ENCODE measurements around the gene SLC8A3.

DNA sequence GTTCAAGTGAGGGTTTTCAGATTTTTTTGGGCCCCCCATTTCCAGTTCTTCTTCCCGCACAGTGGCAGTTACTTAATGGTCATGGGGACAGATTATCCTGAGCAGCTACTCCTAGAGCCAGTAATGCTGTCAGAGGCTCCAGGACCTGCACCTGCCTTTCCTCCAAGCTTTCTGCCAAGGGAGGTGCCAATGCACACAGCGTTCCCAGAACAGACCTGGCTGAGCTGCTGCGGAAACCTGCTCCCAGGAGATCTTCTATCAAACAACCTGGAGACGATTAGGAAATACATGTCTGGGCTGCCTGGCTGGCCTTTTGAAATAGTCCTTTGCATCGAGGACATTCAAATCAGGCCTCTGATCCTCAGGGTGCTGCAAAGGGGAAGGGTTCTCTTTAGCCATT is 120.9 kb downstream of the SLC8A3 start:
- TF ChIP-seq, protein P1, sequence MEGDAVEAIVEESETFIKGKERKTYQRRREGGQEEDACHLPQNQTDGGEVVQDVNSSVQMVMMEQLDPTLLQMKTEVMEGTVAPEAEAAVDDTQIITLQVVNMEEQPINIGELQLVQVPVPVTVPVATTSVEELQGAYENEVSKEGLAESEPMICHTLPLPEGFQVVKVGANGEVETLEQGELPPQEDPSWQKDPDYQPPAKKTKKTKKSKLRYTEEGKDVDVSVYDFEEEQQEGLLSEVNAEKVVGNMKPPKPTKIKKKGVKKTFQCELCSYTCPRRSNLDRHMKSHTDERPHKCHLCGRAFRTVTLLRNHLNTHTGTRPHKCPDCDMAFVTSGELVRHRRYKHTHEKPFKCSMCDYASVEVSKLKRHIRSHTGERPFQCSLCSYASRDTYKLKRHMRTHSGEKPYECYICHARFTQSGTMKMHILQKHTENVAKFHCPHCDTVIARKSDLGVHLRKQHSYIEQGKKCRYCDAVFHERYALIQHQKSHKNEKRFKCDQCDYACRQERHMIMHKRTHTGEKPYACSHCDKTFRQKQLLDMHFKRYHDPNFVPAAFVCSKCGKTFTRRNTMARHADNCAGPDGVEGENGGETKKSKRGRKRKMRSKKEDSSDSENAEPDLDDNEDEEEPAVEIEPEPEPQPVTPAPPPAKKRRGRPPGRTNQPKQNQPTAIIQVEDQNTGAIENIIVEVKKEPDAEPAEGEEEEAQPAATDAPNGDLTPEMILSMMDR (IDR thresholded peaks at IDR 0.05; ENCODE audit: low read length) = no peak
- TF ChIP-seq EZH2 (IDR thresholded peaks at IDR 0.05; ENCODE audit: borderline replicate concordance, low read length) = no peak
